ENCODE results near the gene TRAK1.

Gene TRAK1

GRCh38 chr3:42236611-42237010, 145.5 kb downstream of the TRAK1 start:
- Histone ChIP-seq H3K79me2 (no peaks in the 10 kb centered on the region), H3K9ac (no peak overlapping the region), H3K27me3 (ENCODE audit: control insufficient read depth, insufficient read depth, low read length) (no peaks in the 10 kb centered on the region), H3K4me2 (ENCODE audit: low read length) (no peak overlapping the region), H3K4me3 (ENCODE audit: low read depth, low read length) (no peak overlapping the region), H3K9me3 (ENCODE audit: control insufficient read depth, low read length) (no peaks in the 10 kb centered on the region), H3K4me1 (no peaks in the 10 kb centered on the region), H2AFZ (no peak overlapping the region), H3K36me3 (ENCODE audit: control insufficient read depth, insufficient read depth, low read length) (no peaks in the 10 kb centered on the region), H3K27ac (no peak overlapping the region)
- no peak for TF ChIP-seq CTCF (IDR thresholded peaks at IDR 0.05)

GRCh38 chr3:42246091-42246490, 154.9 kb downstream of the TRAK1 start:
- Histone ChIP-seq H3K9ac (no peak overlapping the region), H3K4me2 (ENCODE audit: low read length) (no peak overlapping the region), H3K4me1 (no peaks in the 10 kb centered on the region), H3K27me3 (ENCODE audit: control insufficient read depth, insufficient read depth, low read length) (no peaks in the 10 kb centered on the region), H3K36me3 (ENCODE audit: control insufficient read depth, insufficient read depth, low read length) (no peaks in the 10 kb centered on the region), H3K79me2 (no peaks in the 10 kb centered on the region), H3K27ac (no peak overlapping the region), H3K9me3 (ENCODE audit: control insufficient read depth, low read length) (no peaks in the 10 kb centered on the region), H3K4me3 (ENCODE audit: low read depth, low read length) (no peak overlapping the region), H2AFZ (no peak overlapping the region)
- no peak for TF ChIP-seq CTCF (IDR thresholded peaks at IDR 0.05)

- TF ChIP-seq CTCF (IDR thresholded peaks at IDR 0.05): peak; percentile 53
- H3K4me1 ChIP-seq: no peaks in the 10 kb centered on the region
- H3K79me2 ChIP-seq: no peaks in the 10 kb centered on the region
- H3K27ac ChIP-seq: no peak overlapping the region
- H3K27me3 ChIP-seq (ENCODE audit: control insufficient read depth, insufficient read depth, low read length): no peaks in the 10 kb centered on the region
- H3K9me3 ChIP-seq (ENCODE audit: control insufficient read depth, low read length): no peaks in the 10 kb centered on the region
- H3K36me3 ChIP-seq (ENCODE audit: control insufficient read depth, insufficient read depth, low read length): no peaks in the 10 kb centered on the region
- no peak overlapping the region for H3K4me2 ChIP-seq (ENCODE audit: low read length)
- H3K9ac ChIP-seq: no peak overlapping the region
- H3K4me3 ChIP-seq (ENCODE audit: low read depth, low read length): no peak overlapping the region
- no peak overlapping the region for H2AFZ ChIP-seq
Measured at GRCh38 chr3:42247576-42248027, 156.4 kb downstream of the TRAK1 start.

GRCh38 chr3:42250761-42251160, 159.6 kb downstream of the TRAK1 start:
- H3K27ac ChIP-seq: no peak overlapping the region
- H2AFZ ChIP-seq: no peak overlapping the region
- H3K4me2 ChIP-seq (ENCODE audit: low read length): no peak overlapping the region
- H3K9ac ChIP-seq: no peak overlapping the region
- peaks cover 2% of the 10 kb centered on the region for H3K36me3 ChIP-seq (ENCODE audit: control insufficient read depth, insufficient read depth, low read length)
- H3K27me3 ChIP-seq (ENCODE audit: control insufficient read depth, insufficient read depth, low read length): no peaks in the 10 kb centered on the region
- H3K4me3 ChIP-seq (ENCODE audit: low read depth, low read length): no peak overlapping the region
- H3K4me1 ChIP-seq: no peaks in the 10 kb centered on the region
- H3K79me2 ChIP-seq: no peaks in the 10 kb centered on the region
- no peaks in the 10 kb centered on the region for H3K9me3 ChIP-seq (ENCODE audit: control insufficient read depth, low read length)
- TF ChIP-seq CTCF (IDR thresholded peaks at IDR 0.05): no peak

- Histone ChIP-seq H3K9me3 (ENCODE audit: control insufficient read depth, low read length) (no peaks in the 10 kb centered on the region), H3K79me2 (no peaks in the 10 kb centered on the region), H3K36me3 (ENCODE audit: control insufficient read depth, insufficient read depth, low read length) (peaks cover 2% of the 10 kb centered on the region), H3K9ac (no peak overlapping the region), H3K4me2 (ENCODE audit: low read length) (no peak overlapping the region), H3K27me3 (ENCODE audit: control insufficient read depth, insufficient read depth, low read length) (no peaks in the 10 kb centered on the region), H3K27ac (no peak overlapping the region), H3K4me3 (ENCODE audit: low read depth, low read length) (no peak overlapping the region), H2AFZ (no peak overlapping the region), H3K4me1 (no peaks in the 10 kb centered on the region)
- TF ChIP-seq CTCF (IDR thresholded peaks at IDR 0.05): no peak
Measured at GRCh38 chr3:42254566-42254965, 163.4 kb downstream of the TRAK1 start.

All from parathyroid adenoma (tissue), 2 donors.